Breast epithelium (tissue), 4 donors: ENCODE results near the gene WNT11. TPM values are rescaled to one million over a fixed set of nuclear protein-coding genes. Genes with fewer than 3 reads are reported as not detected.
A peak's percentile ranks its signal among the peaks of the same experiment; 100 is the strongest.

ENCODE experiments used
- DNase-seq, 2 donors: peaks; one replicate each; pipeline ENCODE4 v3.0.0-alpha.2; 2019; ENCODE audit warnings: low spot score in 2 of 2
- H3K27ac ChIP-seq, 2 donors: fragments of 200-600 bp; sonication (generic) in 1 of 2; one replicate each; pipeline ENCODE4 v1.5.1; 2016 to 2019; ENCODE audit warnings: mild to moderate bottlenecking in 1 of 2
- H3K27me3 ChIP-seq, 2 donors: fragments of 200-600 bp; sonication (generic) in 1 of 2; one replicate each; pipeline versions ENCODE4 v1.5.1 to v1.6.0; 2017 to 2019; ENCODE audit warnings: control low read depth in 1 of 2, mild to moderate bottlenecking in 1 of 2
- H3K36me3 ChIP-seq: fragments of 200-600 bp; one replicate; pipeline ENCODE4 v1.5.1; 2019
- H3K4me1 ChIP-seq, 2 donors: fragments of 200-600 bp; sonication (generic); one replicate each; pipeline ENCODE4 v1.5.1; 2016 to 2019; ENCODE audit warnings: control low read depth in 1 of 2
- H3K4me3 ChIP-seq, 3 donors: fragments of 200-600 bp; sonication (generic); 1 replicate in 2 of 3; 2 replicates in 1 of 3; pipeline ENCODE4 v1.5.1; 2016 to 2019; ENCODE audit warnings: mild to moderate bottlenecking in 3 of 3, moderate library complexity in 2 of 3
- H3K9me3 ChIP-seq, 2 donors: fragments of 200-600 bp; sonication (generic) in 1 of 2; one replicate each; pipeline ENCODE4 v1.5.1; 2016 to 2019; ENCODE audit warnings: control low read depth in 1 of 2
- POLR2A ChIP-seq: fragments of 450-650 bp; IDR thresholded peaks from one replicate; pipeline ENCODE4 v1.6.1; 2016; ENCODE audit warnings: antibody characterized with exemption, mild to moderate bottlenecking, moderate library complexity
- POLR2AphosphoS5 ChIP-seq, 3 donors: sonication (generic); formaldehyde crosslinking; IDR thresholded peaks; one replicate each; pipeline ENCODE4 v1.6.1; 2017; ENCODE audit warnings: antibody characterized with exemption in 3 of 3
- intact Hi-C: fragments of 100-400 bp; cut with DNase I; formaldehyde crosslinking; loops from one replicate; pipeline ENCODE4 v1.15.1; 2023; ENCODE audit warnings: low total_unique reads
- total RNA-seq, 3 donors: library from RNA; depleted of rRNA; stranded (reverse); fragments of >200 nt; gene quantifications; one replicate each; pipeline ENCODE4 v1.1.0, GENCODE V29; 2016
- TF ChIP-seq, protein P1 (sequence below), 3 donors: fragments of 450-650 bp; IDR thresholded peaks; one replicate each; pipeline ENCODE4 v1.5.1; 2016 to 2017; ENCODE audit warnings: antibody characterized with exemption in 3 of 3, mild to moderate bottlenecking in 3 of 3, moderate library complexity in 3 of 3

WNT11 gene
- total RNA-seq, 3 donors from 2014 or later: 7.0 to 70.6 (median 17.7) TPM

DNA sequence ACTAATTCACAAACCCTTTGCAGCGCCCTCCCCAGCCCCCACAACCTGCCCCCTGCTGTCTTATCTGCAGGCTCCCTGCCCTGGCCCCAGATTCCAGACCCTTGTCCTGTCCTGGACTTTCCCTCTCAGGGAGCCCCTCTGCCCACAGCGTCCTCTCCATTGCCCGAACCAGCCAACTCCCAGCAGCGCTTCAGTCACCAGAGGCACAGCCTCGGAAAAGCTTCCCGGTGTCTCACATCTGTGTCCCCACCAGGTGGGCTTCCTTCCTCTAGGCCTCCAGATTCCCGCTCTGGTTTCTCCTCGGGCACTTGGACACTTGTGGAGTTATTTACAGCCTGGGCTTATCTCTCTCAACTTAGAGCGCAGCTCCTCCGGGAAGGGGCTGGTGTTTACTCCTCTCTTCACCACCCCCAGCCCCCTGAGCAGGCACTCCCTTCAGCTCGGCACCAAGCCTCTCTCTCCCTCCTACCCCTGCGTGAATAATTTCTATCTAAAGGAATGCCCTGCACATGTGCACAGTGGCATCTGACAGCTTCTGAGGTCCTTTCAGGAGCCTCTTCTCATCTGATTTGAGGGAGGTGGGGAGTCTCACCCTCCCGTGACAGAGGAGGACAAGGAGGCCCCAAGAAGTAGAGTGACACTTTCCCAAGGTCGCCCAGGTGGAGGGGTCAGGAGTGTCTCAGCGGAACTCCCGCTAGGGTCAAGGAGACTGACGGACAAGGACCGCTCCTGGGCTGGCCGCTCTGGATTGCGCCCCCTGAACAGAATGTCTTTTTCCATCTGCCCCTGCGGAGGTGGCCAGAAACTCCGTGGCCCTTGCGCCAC, 838 bp downstream of the WNT11 start:
- Histone ChIP-seq H3K27ac (no peak overlapping the region), H3K4me3 (peak overlapping the region; percentile 63 to 88 (median 82)), H3K27me3 (no peaks in the 10 kb centered on the region), H3K36me3 (no peaks in the 10 kb centered on the region), H3K9me3 (no peaks in the 10 kb centered on the region), H3K4me1 (peaks cover 0 to 5% of the 10 kb centered on the region in 2 donors)
- no peak for TF ChIP-seq POLR2AphosphoS5 (IDR thresholded peaks at IDR 0.05)
- no peak for TF ChIP-seq POLR2A
- TF ChIP-seq, protein P1, sequence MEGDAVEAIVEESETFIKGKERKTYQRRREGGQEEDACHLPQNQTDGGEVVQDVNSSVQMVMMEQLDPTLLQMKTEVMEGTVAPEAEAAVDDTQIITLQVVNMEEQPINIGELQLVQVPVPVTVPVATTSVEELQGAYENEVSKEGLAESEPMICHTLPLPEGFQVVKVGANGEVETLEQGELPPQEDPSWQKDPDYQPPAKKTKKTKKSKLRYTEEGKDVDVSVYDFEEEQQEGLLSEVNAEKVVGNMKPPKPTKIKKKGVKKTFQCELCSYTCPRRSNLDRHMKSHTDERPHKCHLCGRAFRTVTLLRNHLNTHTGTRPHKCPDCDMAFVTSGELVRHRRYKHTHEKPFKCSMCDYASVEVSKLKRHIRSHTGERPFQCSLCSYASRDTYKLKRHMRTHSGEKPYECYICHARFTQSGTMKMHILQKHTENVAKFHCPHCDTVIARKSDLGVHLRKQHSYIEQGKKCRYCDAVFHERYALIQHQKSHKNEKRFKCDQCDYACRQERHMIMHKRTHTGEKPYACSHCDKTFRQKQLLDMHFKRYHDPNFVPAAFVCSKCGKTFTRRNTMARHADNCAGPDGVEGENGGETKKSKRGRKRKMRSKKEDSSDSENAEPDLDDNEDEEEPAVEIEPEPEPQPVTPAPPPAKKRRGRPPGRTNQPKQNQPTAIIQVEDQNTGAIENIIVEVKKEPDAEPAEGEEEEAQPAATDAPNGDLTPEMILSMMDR (IDR thresholded peaks at IDR 0.05): no peak
- DNase-seq: no peak
- intact Hi-C loops: no loop called here

DNA sequence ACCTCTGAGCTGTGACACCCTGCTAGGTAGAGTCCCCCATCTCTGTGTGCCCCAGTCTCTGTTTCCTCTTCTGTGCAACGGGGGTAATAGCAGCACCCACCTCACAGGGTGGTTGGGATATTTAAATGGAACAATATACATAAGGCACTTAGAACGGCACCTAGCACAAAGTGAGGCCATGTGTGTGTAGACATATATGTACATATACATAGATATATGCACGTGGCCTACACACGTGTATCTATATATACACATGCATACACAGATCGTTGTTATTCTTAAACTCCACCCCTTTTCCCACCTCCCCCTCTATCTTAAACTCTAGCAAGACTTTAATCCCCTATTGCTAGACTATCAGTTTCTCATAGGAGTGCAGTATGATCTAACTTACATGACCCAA, 2.4 kb downstream of the WNT11 start:
- no peak for DNase-seq
- Histone ChIP-seq H3K27me3 (no peaks in the 10 kb centered on the region), H3K4me1 (peaks cover 0 to 5% of the 10 kb centered on the region in 2 donors), H3K27ac (no peak overlapping the region), H3K9me3 (no peaks in the 10 kb centered on the region), H3K4me3 (no peak overlapping the region), H3K36me3 (no peaks in the 10 kb centered on the region)
- intact Hi-C loops: loop anchor here (1.0 kb wide), 1 partner anchor 38 kb away; no protein-coding TSS in a partner anchor
- TF ChIP-seq POLR2AphosphoS5 (IDR thresholded peaks at IDR 0.05) (no peak), POLR2A (no peak)
- TF ChIP-seq, protein P1 (IDR thresholded peaks at IDR 0.05): no peak

DNA sequence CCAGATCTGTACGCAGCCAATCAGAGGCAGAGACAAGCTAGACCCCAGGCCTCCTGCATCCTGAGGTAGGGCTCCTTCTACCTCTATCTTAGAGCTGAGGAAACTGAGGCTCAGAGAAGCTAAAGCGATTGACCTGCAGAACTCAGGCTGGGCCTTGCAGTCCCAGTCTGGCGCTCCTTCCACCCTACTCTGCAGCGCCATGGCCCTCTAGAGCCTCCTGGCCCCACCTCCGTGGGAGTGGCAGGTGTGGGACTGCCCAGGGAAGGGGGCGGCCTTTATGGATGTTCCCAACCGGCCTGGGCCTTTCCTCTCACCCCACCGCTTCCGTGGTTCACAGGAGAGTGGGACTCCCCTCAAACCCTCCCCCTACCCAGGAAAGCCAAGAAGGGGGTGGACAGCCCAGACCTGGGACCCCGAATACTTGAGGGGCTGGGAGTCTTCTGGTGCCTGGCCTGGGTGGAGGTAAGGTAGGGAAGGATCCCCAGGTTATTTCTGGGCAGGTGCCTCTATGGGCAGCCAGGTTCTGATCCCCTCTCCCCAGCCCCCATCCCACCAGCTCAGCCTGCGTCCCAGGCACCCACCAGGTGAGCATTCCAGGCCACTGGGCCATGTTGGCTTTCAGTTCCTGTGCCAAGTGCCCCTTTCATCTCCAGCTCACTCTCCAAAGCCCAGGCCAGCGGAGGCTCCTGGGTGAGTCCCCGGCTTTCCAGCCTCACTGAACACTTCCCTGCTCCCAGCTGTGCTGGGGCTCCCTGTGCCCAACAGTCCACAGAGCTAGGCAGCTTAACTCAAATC, 3.0 kb downstream of the WNT11 start:
- no peak overlapping the region for H3K27ac ChIP-seq
- intact Hi-C loops: no loop called here
- H3K36me3 ChIP-seq: no peaks in the 10 kb centered on the region
- H3K4me3 ChIP-seq: no peak overlapping the region
- no peaks in the 10 kb centered on the region for H3K9me3 ChIP-seq
- DNase-seq: no peak
- peaks cover 0 to 5% of the 10 kb centered on the region in 2 donors for H3K4me1 ChIP-seq
- H3K27me3 ChIP-seq: no peaks in the 10 kb centered on the region
- TF ChIP-seq, protein P1 (IDR thresholded peaks at IDR 0.05): no peak
- TF ChIP-seq POLR2AphosphoS5 (IDR thresholded peaks at IDR 0.05) (no peak), POLR2A (no peak)

DNA sequence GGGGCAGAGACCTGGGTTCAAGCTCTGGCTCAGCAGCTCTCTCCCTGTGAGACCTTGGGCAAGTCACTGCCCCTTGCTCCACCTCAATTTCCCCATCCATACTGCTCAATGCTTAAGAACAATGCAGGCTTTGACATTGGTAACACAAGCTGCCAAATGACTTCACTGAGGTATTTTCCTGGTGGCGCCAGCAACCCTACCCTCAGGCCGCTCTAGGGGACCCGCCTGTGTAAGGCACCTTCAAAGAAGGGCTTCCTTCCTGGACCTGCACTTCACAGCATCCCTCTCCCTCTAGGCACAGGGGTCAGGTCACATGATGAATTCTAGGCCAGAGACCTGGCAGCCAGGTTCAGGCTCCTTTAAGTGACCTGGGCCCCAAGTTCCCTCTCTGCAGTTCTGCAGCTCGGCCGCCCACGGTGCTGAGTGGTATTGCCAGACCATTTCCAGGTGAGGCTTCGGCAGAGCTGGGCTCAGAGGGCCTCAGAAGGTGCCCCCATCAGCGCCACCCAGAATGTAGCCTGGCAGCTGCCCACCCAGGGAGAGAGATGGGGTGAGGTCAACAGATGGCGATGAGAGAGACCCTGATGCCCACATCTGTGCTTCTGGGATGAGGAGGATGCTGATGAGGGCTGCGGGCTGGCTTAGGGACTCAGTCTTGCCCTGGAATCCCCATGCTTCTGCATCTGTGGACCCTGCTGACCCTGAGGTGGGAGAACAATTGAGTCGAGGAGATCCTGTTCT, 4.5 kb downstream of the WNT11 start:
- Histone ChIP-seq H3K4me3 (no peak overlapping the region), H3K27ac (no peak overlapping the region), H3K4me1 (peaks cover 0 to 5% of the 10 kb centered on the region in 2 donors), H3K36me3 (no peaks in the 10 kb centered on the region), H3K9me3 (no peaks in the 10 kb centered on the region), H3K27me3 (no peaks in the 10 kb centered on the region)
- intact Hi-C loops: no loop called here
- DNase-seq: no peak
- TF ChIP-seq POLR2A: no peak
- TF ChIP-seq, protein P1 (IDR thresholded peaks at IDR 0.05): no peak
- no peak for TF ChIP-seq POLR2AphosphoS5 (IDR thresholded peaks at IDR 0.05)
